ENCODE measurements around the gene NSUN2. TPM values are rescaled to one million over a fixed set of nuclear protein-coding genes. Genes with fewer than 3 reads are reported as not detected.

NSUN2 gene
- total RNA-seq, 5 donors from 2014 or later (not counting 1 experiment from before 2014, with no cell fraction given): 60.8 to 90.9 (median 68.7) TPM

- CTCF ChIA-PET: no interaction called here
- DNase-seq (no peak), ATAC-seq (replicated peaks in 1 of 4) (no peak)
- no peak overlapping the region for H3K4me3 Mint-ChIP-seq
- Histone ChIP-seq H3K27me3 (replicated peaks in 1 of 2; ENCODE audit: control insufficient read depth in 2 of 2, extremely low read depth in 1 of 2, insufficient read depth in 2 of 2, low read length in 1 of 2) (no peaks in the 10 kb centered on the region), H3K4me1 (ENCODE audit: control insufficient read depth in 1 of 2, extremely low read depth in 1 of 2, insufficient read depth in 2 of 2, low read length in 2 of 2) (no peaks in the 10 kb centered on the region), H3K36me3 (ENCODE audit: control insufficient read depth in 2 of 2, extremely low read depth in 1 of 2, insufficient read depth in 1 of 2, low read length in 1 of 2) (no peaks in the 10 kb centered on the region), H3K9me3 (no peaks in the 10 kb centered on the region), H3K27ac (ENCODE audit: low read length) (no peak overlapping the region), H3K4me3 (ENCODE audit: control insufficient read depth in 1 of 2, extremely low read depth in 1 of 2, low read length in 1 of 2) (no peak overlapping the region)
- POLR2A ChIA-PET: no interaction called here
- peaks cover 51% of the 10 kb centered on the region for H3K36me3 Mint-ChIP-seq
- no peak overlapping the region for H3K27ac Mint-ChIP-seq
- 100% methylated on average over 3 of the region's 5 CpGs for WGBS (ENCODE audit: insufficient coverage)
- H3K27me3 Mint-ChIP-seq: no peaks in the 10 kb centered on the region
- H3K4me1 Mint-ChIP-seq: no peaks in the 10 kb centered on the region
- H3K9me3 Mint-ChIP-seq: peaks cover 0 to 4% (median 0%) of the 10 kb centered on the region in 3 donors
Measured at GRCh38 chr5:6667648-6668047, 34.8 kb upstream of the NSUN2 start.

GRCh38 chr5:6666762-6667161 is 33.9 kb upstream of the NSUN2 start:
- Histone ChIP-seq H3K4me1 (ENCODE audit: control insufficient read depth in 1 of 2, extremely low read depth in 1 of 2, insufficient read depth in 2 of 2, low read length in 2 of 2) (no peaks in the 10 kb centered on the region), H3K27ac (ENCODE audit: low read length) (no peak overlapping the region), H3K27me3 (replicated peaks in 1 of 2; ENCODE audit: control insufficient read depth in 2 of 2, extremely low read depth in 1 of 2, insufficient read depth in 2 of 2, low read length in 1 of 2) (no peaks in the 10 kb centered on the region), H3K4me3 (ENCODE audit: control insufficient read depth in 1 of 2, extremely low read depth in 1 of 2, low read length in 1 of 2) (no peak overlapping the region), H3K9me3 (no peaks in the 10 kb centered on the region), H3K36me3 (ENCODE audit: control insufficient read depth in 2 of 2, extremely low read depth in 1 of 2, insufficient read depth in 1 of 2, low read length in 1 of 2) (no peaks in the 10 kb centered on the region)
- Mint-ChIP-seq H3K27ac (no peak overlapping the region), H3K9me3 (peaks cover 0 to 4% (median 0%) of the 10 kb centered on the region in 3 donors), H3K36me3 (peaks cover 56% of the 10 kb centered on the region), H3K4me3 (no peak overlapping the region), H3K4me1 (no peaks in the 10 kb centered on the region), H3K27me3 (no peaks in the 10 kb centered on the region)
- no peak for DNase-seq
- 89% methylated on average over 15 of the region's 15 CpGs for WGBS (ENCODE audit: insufficient coverage)
- no peak for ATAC-seq (replicated peaks in 1 of 4)
- POLR2A ChIA-PET: no interaction called here
- CTCF ChIA-PET: no interaction called here

GRCh38 chr5:6660688-6661087 is 27.8 kb upstream of the NSUN2 start:
- peaks cover 8 to 14% (median 13%) of the 10 kb centered on the region in 3 donors for H3K9me3 Mint-ChIP-seq
- ChIA-PET POLR2A (no interaction called here), CTCF (no interaction called here)
- H3K27ac Mint-ChIP-seq: no peak overlapping the region
- H3K27me3 Mint-ChIP-seq: no peaks in the 10 kb centered on the region
- H3K9me3 ChIP-seq: no peaks in the 10 kb centered on the region
- peaks cover 0 to 4% (median 0%) of the 10 kb centered on the region in 3 donors for H3K4me1 Mint-ChIP-seq
- no CpG with 5 or more reads among the region's 3 CpGs for WGBS (ENCODE audit: insufficient coverage)
- H3K36me3 Mint-ChIP-seq: peaks cover 47% of the 10 kb centered on the region
- ATAC-seq (replicated peaks in 1 of 4) (no peak), DNase-seq (no peak)
- no peaks in the 10 kb centered on the region for H3K4me1 ChIP-seq (ENCODE audit: control insufficient read depth in 1 of 2, extremely low read depth in 1 of 2, insufficient read depth in 2 of 2, low read length in 2 of 2)
- peaks cover 0 to 12% of the 10 kb centered on the region in 2 donors for H3K36me3 ChIP-seq (ENCODE audit: control insufficient read depth in 2 of 2, extremely low read depth in 1 of 2, insufficient read depth in 1 of 2, low read length in 1 of 2)
- H3K4me3 Mint-ChIP-seq: no peak overlapping the region
- no peak overlapping the region for H3K4me3 ChIP-seq (ENCODE audit: control insufficient read depth in 1 of 2, extremely low read depth in 1 of 2, low read length in 1 of 2)
- H3K27me3 ChIP-seq (replicated peaks in 1 of 2; ENCODE audit: control insufficient read depth in 2 of 2, extremely low read depth in 1 of 2, insufficient read depth in 2 of 2, low read length in 1 of 2): no peaks in the 10 kb centered on the region
- no peak overlapping the region for H3K27ac ChIP-seq (ENCODE audit: low read length)

GRCh38 chr5:6659941-6660684 is 27.3 kb upstream of the NSUN2 start:
- peaks cover 0 to 4% (median 0%) of the 10 kb centered on the region in 3 donors for H3K4me1 Mint-ChIP-seq
- no peaks in the 10 kb centered on the region for H3K4me1 ChIP-seq (ENCODE audit: control insufficient read depth in 1 of 2, extremely low read depth in 1 of 2, insufficient read depth in 2 of 2, low read length in 2 of 2)
- ChIA-PET POLR2A (interaction anchor here in 1 of 2 donors (0.5 kb wide), 1 partner anchor 20 kb away, joined by 6 read pairs; no protein-coding TSS in a partner anchor), CTCF (no interaction called here)
- ATAC-seq (replicated peaks in 1 of 4): no peak
- peak overlapping the region in 1 of 3 donors; percentile 47 for H3K4me3 Mint-ChIP-seq
- peaks cover 8 to 19% (median 13%) of the 10 kb centered on the region in 3 donors for H3K9me3 Mint-ChIP-seq
- H3K27me3 Mint-ChIP-seq: no peaks in the 10 kb centered on the region
- no peak overlapping the region for H3K4me3 ChIP-seq (ENCODE audit: control insufficient read depth in 1 of 2, extremely low read depth in 1 of 2, low read length in 1 of 2)
- H3K27me3 ChIP-seq (replicated peaks in 1 of 2; ENCODE audit: control insufficient read depth in 2 of 2, extremely low read depth in 1 of 2, insufficient read depth in 2 of 2, low read length in 1 of 2): no peaks in the 10 kb centered on the region
- H3K36me3 ChIP-seq (ENCODE audit: control insufficient read depth in 2 of 2, extremely low read depth in 1 of 2, insufficient read depth in 1 of 2, low read length in 1 of 2): peaks cover 0 to 12% of the 10 kb centered on the region in 2 donors
- peaks cover 53% of the 10 kb centered on the region for H3K36me3 Mint-ChIP-seq
- H3K27ac Mint-ChIP-seq: no peak overlapping the region
- H3K27ac ChIP-seq (ENCODE audit: low read length): no peak overlapping the region
- no peaks in the 10 kb centered on the region for H3K9me3 ChIP-seq
- no peak for DNase-seq
- 82% methylated on average over 10 of the region's 13 CpGs for WGBS (ENCODE audit: insufficient coverage)

- no peak overlapping the region for H3K4me3 Mint-ChIP-seq
- peaks cover 0 to 4% (median 0%) of the 10 kb centered on the region in 3 donors for H3K4me1 Mint-ChIP-seq
- no peak overlapping the region for H3K4me3 ChIP-seq (ENCODE audit: control insufficient read depth in 1 of 2, extremely low read depth in 1 of 2, low read length in 1 of 2)
- ChIA-PET POLR2A (no interaction called here), CTCF (no interaction called here)
- peaks cover 8 to 20% (median 13%) of the 10 kb centered on the region in 3 donors for H3K9me3 Mint-ChIP-seq
- peaks cover 0 to 12% of the 10 kb centered on the region in 2 donors for H3K36me3 ChIP-seq (ENCODE audit: control insufficient read depth in 2 of 2, extremely low read depth in 1 of 2, insufficient read depth in 1 of 2, low read length in 1 of 2)
- no peak overlapping the region for H3K27ac ChIP-seq (ENCODE audit: low read length)
- no peaks in the 10 kb centered on the region for H3K27me3 Mint-ChIP-seq
- no peaks in the 10 kb centered on the region for H3K9me3 ChIP-seq
- DNase-seq (no peak), ATAC-seq (replicated peaks in 1 of 4) (no peak)
- WGBS (ENCODE audit: insufficient coverage): 98% methylated on average over 4 of the region's 5 CpGs
- no peaks in the 10 kb centered on the region for H3K27me3 ChIP-seq (replicated peaks in 1 of 2; ENCODE audit: control insufficient read depth in 2 of 2, extremely low read depth in 1 of 2, insufficient read depth in 2 of 2, low read length in 1 of 2)
- no peaks in the 10 kb centered on the region for H3K4me1 ChIP-seq (ENCODE audit: control insufficient read depth in 1 of 2, extremely low read depth in 1 of 2, insufficient read depth in 2 of 2, low read length in 2 of 2)
- H3K36me3 Mint-ChIP-seq: peaks cover 46% of the 10 kb centered on the region
- no peak overlapping the region for H3K27ac Mint-ChIP-seq
Measured at GRCh38 chr5:6656680-6657079, 23.8 kb upstream of the NSUN2 start.

- Histone ChIP-seq H3K36me3 (ENCODE audit: control insufficient read depth in 2 of 2, extremely low read depth in 1 of 2, insufficient read depth in 1 of 2, low read length in 1 of 2) (peaks cover 0 to 12% of the 10 kb centered on the region in 2 donors), H3K27me3 (replicated peaks in 1 of 2; ENCODE audit: control insufficient read depth in 2 of 2, extremely low read depth in 1 of 2, insufficient read depth in 2 of 2, low read length in 1 of 2) (no peaks in the 10 kb centered on the region), H3K4me3 (ENCODE audit: control insufficient read depth in 1 of 2, extremely low read depth in 1 of 2, low read length in 1 of 2) (no peak overlapping the region), H3K9me3 (no peaks in the 10 kb centered on the region), H3K27ac (ENCODE audit: low read length) (no peak overlapping the region), H3K4me1 (ENCODE audit: control insufficient read depth in 1 of 2, extremely low read depth in 1 of 2, insufficient read depth in 2 of 2, low read length in 2 of 2) (no peaks in the 10 kb centered on the region)
- Mint-ChIP-seq H3K4me3 (no peak overlapping the region), H3K36me3 (peaks cover 46% of the 10 kb centered on the region), H3K27me3 (no peaks in the 10 kb centered on the region), H3K27ac (no peak overlapping the region), H3K4me1 (peaks cover 0 to 2% (median 0%) of the 10 kb centered on the region in 3 donors), H3K9me3 (peaks cover 8 to 20% (median 13%) of the 10 kb centered on the region in 3 donors)
- ChIA-PET POLR2A (no interaction called here), CTCF (interaction anchor here in 1 of 2 donors (0.5 kb wide), 1 partner anchor 926 kb away, joined by 5 read pairs; no protein-coding TSS in a partner anchor)
- ATAC-seq (replicated peaks in 1 of 4): no peak
- DNase-seq: no peak
- 100% methylated on average over 6 of the region's 8 CpGs for WGBS (ENCODE audit: insufficient coverage)
Measured at GRCh38 chr5:6655432-6655831, 22.6 kb upstream of the NSUN2 start.

All from T-cell (primary cell).